ENCODE measurements around the gene THAP11.
"Not testable (repeated sequence)": the region's sequence is repeated elsewhere in the genome, so short reads cannot be mapped to it uniquely, and the experiment has no call there.

The THAP11 gene

DNA sequence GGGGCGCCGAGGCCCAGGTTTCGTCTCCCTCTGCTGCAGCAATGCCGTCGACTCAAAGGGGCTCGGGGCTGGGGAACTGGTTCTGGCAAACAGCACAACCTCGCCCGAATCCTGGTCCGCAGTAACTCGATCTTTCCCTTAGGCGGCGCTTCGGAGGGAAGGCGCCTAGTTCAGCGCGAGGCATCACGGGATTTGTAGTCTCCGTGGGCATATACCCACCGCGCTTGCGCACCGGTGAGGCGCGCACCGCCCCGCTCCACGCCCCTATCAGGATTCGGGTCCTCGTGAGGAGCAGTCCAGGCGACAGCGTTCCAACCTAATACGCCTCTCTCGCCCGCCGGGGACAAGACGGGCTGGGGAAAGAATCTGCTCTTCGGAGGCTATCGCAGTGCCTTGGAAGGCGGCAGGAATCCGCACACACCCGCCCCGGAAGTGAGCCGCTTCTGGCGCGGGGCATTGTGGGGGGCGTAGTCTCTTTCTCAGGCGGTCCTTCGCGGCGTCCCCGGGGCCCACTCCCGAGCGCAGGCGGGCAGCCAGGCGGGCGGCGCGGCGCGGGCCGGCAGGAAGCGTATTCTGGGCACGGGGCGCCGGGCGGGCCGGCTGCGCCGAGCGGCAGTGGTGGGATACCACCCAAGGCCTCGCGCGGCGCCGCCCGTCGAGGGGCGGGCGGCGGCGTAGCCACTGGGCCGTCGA, at the start of gene THAP11:
Gene THAP11, plus strand, starts transcription at position 505 of the 693 bp plus-strand sequence. CDS start 235 bp downstream, outside the sequence.
- DNase-seq, result peak; percentile 98

DNA sequence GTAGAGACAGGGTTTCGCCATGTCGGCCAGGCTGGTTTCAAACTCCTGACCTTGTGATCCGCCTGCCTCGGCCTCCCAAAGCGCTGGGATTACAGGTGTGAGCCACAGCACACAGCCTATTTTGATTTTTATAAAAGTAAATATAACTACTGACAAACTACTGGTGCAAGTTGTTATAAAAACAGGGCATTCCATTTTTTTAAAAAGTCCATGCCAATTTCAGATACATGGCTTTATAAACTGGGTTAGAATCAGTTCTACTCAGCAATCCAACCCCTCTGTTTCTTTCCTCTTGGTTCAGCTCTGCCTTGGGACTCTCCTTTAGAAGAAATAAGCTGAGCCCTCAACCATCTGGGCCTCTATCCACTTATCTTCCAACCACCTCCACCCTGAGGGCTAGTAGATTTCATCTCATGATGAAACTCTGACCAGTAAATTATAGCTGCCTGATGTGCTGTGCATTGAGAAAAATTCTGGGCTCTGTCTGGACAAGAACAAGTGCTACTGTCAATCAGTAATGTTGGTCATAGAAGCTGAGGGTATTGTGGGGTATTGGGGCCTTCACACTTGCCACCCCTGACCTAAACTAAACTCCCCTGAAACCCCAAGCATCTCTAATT, 45.9 kb upstream of the THAP11 start:
- DNase-seq, result no peak

DNA sequence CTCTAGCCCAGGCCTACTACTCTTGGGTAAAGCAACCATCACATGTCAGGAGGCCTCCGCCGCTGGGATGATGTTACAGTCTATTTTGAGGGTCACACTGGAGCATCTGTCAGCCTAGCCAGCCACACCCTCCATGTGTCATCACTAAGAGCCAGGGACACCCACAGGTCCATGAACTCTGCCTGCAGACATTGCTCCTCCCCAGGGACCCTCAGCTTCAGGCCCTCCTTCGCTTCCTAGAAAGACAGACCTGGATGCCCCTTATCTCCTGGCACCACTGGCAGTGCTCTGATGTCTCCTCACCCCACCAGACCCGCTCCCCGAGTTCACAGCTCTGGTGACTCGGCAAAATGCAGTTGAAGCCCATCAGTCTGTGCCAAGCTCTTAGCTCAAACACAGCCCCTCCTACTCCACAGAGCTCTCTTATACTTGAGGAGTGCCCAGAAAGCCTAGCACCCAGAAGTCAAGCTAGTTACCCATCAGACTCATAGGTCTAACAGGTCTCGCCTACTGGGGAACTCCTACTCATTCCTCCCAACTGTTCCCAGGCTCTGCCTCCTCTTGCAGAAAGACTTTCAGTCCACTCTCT, 41.7 kb upstream of the THAP11 start:
- no peak for DNase-seq

DNA sequence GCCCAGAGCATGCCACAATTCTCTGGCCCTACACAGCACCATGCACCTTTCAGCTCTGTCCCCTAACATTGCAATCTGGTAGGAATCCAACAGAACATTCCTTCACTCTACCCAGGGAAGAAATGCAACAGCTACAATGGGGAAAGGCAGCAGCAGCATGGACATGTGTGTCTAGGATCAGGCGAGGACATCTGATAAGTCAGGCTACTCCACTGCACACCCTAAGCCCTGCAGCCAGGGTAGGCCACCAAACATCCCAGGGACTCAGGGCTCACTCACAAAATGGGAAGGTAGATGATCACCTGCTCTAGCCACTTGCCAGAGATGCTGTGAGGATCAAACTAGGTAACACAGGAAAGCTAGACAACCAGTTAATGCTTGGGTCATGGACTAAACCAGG, 40.9 kb upstream of the THAP11 start:
- no peak for DNase-seq

DNA sequence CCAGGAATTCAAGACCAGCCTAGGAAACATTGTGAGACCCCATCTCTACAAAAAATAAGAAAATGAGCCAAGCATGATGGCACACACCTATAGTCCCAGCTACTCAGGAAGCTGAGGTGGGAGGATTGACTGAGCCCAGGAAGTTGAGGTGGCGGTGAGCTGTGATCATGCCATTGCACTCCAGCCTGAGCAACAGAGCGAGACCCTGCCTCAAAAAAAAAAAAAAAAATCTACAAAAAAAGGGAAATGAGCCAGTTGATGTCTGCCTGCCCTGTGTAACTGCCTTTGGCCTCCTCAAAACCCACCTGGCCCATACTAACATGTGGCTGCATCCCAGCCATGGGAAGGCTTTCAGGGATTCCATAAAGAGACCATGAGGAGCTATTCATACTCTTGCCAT, 40.2 kb upstream of the THAP11 start:
- DNase-seq, result no peak

DNA sequence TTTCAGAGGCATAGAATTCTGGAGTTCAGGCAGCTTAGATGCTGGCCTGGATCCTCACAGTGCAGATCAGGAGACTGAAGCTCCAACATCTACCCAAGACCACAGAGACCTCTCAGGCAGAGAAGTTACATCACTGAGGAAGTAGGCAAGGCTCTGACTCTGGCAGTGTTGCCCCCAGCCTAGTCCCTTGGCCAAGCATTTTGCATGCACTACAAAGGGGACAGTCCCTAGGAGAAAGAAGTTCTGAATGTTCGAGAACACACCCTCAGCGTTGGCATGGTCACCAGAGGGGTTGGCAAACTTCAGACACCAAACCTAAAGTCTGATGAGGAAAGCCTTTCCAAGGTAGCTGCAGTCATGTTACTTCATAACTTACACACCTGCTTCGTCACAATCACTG, 38.2 kb upstream of the THAP11 start:
- no peak for DNase-seq

DNA sequence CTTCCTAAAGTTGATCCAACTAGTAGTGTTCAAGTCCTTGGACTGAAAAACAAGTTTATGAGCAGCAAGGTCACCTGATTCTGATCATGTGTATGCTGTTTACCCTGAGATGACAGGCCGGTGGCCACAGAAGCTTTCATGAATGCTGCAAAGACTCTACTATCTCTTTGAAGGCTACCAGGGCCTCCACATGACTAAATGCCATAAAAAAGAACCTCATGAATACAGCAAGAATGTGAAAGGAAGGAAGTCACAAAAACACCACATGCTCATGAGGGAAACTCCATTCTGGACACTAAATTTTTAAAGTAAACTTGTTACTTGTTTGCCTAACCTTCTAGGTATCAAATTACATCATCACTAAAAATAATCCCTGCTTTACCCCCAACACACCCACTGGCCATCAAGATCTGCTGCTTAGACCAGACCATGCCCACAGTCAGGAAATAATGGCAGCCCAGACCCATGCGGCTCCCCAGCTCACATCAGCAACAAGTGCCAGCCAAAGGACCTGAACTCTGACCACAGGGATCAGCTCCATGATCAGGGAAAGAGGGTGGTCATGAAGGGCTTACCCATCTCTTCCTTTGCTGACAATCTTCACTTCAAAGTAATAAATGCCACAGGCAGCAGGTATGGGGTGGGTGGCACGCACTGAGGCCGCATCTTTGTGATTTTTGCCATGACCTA, 37.1 kb upstream of the THAP11 start:
- no peak for DNase-seq

DNA sequence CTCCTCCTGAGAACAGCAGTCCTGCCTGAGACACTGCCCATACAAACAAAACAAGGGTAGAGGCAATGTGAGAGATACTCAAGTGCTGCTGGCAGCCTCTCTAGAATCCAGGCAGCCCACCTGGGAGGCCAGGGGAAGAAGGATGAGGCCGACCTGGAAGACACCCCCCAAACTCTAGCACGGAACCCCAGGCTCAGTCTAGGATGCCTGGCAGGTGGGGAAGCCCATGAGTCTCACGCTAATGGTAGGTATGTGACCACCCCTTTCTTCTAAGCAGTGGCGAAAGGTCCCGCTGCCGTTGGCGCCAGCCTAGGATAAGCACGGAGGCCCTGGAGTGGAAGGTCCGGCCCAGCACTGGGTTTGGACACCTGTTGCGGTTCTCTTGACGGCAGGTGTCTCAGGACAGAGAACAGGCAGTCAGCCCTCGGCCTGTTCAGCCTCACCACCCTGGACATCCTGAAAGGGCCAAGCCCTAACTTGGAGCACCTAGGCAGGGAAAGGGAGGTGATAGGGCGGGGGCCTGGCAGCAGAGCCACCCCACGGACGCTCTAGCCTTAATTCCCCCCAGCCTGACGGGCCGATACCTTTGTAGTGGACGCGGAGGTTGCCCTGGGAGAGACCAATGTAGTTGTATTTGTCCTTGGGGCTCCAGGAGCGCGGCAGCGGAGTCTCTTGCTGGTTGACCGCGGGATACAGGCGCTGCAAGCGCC, 36.2 kb upstream of the THAP11 start:
- no peak for DNase-seq

DNA sequence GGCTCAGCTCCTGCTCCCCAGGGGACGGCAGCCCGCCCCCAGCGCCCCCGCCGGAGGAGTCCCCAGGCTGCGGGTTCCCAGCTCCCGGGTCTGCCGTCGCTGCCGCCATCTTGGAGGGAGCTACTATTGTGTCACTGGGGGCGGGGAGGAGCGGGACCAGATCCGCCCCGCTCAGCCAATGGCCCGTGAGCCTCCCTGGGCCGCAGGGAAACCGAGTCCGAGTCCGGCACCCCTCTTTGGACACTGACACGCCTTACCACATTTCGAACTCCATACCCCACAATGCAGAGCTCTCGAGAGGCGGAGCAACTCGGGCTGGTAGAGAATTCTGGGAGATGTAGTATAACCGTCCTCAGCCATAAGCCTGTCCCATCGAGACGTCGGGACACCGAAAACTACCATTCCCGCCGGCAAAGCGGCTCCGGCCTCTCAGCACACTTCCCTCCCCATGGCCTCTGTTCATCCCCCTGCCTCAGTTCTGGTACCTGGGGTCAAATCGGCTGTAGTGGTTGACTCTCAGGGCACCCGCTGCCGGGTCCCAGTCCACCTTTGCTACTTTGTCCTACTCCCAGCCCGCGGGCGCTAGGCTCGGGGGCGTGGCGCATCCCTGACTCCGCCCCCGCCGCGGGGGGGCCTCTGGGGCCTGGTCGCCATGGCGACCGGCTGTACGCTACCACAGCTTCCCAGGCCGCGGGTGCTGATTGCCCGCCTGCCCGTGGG, 35.5 kb upstream of the THAP11 start, which contains the start of the genes RANBP10 and TSNAXIP1:
Gene RANBP10, minus strand, starts transcription at position 133 of the 720 bp plus-strand sequence. Its CDS starts 24 bp downstream, at position 109.
Gene TSNAXIP1, plus strand, starts transcription at position 462 of the 720 bp plus-strand sequence. CDS start 261 bp downstream, outside the sequence.
- DNase-seq, result peak; percentile 100

DNA sequence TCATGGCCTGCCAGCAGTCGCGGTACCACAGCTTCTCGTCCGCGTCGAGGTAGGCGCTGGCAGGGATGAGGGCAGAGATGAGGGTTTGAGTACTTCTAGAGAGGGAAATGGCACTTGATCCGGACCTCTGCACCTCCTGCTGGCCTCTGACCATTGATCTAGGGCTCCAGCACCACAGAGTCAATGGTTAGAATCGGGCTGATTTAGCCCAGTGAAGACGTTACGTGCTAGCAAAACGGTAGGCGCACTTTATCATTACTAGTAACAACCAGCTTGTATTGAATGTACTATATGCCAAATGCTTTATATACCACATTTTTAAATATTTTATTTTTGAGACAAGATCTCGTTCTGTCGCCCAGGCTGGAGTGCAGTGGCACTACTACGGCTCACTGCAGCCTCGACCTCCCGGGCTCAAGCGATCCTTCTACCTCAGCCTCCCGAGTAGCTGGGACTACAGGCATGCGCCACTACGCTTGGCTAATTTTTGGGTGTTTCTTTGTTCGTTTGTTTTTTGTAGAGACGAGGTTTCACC, 34.9 kb upstream of the THAP11 start:
- no peak for DNase-seq

DNA sequence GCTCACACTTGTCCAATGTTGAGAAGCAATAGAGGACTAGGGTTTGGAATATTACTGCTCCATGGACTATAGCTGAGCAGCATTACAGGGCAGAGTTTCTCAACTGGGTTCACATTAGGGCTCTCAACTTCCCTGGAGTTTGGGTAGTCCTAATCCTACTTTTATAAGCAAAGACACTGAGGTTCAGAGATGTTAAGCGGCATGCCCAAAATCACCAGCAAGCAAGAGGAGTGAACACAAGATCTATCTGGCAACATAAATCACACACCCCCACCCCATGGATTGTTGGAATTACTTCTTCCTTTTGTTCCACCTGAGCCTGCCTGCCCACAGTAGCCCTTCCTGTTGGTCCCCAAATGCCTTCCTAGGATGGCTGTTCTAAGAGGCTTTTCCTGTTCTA, 30.2 kb upstream of the THAP11 start:
- no peak for DNase-seq

DNA sequence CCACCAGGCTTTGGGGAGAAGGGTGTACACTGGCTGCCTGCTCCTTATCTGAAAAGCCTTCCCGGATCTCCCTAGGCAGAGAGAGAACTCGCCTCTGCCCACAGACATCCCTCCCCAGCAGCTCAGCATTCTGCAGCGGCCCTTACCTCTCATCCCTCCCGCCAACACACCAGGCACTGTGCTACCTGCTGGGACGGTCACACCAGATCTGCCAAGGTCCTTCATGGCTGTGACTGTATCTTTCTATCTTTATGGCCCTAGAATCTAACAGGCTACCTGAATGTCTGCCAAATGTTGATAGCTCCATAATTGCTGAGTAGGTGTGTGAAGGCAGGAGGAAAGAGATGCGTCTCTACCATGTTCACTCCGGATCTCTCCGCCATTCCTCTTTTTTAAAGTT, 27.6 kb upstream of the THAP11 start:
- DNase-seq, result no peak

DNA sequence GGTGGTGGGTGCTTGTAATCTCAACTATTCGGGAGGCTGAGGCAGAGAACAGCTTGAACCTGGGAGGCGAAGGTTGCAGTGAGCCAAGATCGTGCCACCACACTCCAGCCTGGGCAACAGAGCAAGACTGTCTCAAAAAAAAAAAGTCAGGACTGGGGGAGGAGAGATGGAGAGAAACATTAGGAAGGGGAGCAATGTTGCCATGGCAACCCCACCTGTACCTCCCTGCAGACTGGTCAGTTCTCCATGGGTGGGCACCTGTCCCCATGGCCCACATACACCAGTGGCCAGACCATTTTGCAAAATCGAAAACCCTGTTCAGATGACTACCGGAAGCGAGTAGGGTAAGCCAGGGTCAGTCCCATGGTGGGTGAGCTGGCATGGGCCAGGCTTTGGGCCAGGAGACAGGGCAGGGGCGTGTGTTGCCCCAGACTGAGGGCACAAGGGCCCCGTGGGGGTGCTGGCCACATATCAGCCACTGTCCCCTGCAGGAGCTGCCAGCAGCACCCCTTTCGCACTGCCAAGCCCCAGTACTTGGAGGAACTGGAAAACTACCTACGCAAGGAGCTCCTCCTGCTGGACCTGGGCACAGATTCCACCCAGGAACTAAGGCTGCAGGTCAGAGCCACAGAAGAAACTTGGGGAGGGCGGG, 21.4 kb upstream of the THAP11 start:
- no peak for DNase-seq

DNA sequence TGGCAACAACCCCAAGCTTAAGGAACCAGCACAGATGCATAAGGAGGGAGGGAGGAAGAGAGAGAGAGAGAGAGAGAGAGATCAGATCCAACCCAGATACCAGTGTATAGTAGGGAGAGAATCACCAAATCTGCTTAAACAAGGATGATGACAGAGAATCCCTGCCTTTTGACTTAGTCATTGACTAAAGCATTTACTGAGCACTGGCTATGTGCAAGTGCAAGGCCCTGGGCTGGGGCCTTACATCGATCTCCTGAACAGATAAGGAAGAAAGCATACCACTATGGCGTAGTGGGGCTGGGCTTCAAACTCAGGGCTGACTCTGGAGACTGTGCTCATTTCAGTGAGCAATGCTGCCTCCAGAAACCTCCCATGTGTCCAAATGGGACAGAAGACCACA, 19.6 kb upstream of the THAP11 start:
- peak; percentile 84 for DNase-seq

DNA sequence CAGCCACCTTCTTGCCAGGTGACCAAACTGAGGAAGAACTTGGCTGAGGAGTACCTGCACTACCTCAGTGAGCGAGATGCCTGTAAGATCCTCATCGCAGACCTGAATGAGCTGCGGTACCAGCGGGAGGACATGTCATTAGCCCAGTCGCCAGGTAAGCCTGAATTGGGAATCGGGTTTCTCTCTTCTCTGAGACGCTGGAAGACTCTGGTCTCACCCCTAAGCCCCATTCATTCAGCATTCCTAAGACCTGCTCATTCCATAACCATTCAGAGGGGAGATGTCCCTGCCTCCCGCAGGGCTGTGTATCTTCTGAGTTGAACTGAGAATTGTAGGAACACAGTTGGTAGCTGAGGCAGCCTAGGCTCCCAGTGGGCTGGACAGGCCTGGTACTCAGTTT, 17.0 kb upstream of the THAP11 start:
- no peak for DNase-seq

DNA sequence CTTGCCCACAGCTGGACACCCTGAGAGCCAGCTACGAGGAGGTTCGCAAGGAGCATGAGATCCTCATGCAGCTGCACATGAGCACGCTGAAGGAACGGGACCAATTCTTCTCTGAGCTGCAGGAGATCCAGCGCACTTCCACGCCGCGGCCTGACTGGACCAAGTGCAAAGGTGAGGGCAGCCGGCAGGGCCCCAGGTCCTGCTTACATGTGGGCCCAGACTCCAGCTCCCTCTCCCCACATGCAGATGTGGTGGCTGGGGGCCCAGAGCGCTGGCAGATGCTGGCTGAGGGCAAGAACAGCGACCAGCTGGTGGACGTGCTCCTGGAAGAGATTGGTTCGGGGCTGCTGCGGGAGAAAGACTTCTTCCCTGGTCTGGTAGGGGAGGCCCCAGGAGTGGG, 16.2 kb upstream of the THAP11 start:
- DNase-seq, result no peak

DNA sequence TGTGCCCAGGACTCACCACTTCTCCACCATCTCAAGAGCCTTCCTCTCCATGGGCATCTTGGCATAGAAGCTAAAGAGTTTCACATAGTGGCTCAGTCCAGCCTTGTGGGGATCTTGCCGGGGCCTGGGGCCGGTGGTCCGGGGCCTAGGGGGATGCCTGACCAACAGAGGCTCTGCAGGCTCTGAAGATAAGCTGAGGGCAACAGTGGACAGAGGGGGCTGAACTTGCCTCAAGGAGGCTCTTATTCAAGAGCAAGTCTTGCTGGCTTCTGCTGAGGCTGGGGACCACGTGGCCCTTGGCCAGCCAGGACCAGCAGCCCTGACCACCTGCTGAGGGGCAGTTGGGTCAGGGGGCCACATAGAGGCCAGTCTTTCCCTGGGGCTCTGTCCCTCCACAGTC, 13.5 kb upstream of the THAP11 start:
- DNase-seq, result no peak

DNA sequence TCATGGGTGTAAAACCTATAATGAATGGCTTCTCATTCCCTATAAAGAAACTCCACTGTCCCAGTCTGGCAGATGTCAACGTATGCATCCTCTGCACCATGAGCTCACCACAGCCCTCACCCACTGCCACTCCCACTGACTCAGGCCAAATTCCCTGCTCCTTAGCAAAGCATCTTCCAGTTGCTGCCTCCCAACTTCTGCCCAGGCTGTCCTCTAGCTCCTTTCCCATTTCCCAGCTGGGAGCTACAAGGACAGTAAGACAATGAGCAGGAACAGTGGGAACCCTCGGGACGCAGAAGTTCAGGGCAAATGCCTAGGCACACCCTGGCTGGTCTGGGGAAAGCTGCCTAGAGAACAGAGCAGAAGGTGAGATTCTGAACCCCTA, 9.1 kb upstream of the THAP11 start:
- no peak for DNase-seq

DNA sequence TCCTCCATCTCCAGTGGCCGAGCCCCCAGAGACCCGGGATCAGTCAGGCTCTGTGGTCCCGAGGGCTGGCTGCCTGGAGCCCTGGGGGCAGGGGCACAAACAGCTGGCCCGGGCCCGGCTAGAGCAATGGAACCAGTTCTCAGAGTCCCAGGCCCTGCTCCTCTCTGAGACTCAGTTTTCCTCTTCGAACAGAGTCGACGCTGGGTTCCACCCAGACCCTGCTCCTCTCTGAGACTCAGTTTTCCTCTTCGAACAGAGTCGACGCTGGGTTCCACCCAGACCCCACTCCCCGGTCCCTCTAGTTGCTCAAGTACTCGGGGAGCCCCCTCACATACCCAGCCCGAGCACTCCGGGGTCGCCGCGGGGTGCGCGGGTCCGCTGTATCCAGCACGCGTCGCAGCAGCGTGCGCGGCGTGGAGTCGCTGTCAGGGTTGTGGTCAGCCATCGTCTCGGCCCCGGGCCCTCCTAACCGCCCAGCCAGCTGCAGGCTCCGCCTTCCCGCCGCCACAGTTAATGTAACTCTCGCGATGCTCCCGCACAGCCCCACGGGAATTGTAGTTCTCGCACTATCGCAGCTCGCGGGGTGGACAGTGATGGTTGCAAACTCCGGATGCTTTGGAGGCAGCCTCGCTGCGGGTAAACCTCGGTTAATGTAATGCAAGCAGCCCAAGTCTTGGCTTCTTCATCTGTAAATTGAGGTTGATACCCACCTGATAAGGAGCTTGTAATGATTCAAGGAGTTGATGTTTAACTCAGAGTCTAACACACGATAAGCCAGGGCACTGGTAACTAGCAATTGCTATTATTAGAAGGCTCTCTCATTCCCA, 8.5 kb upstream of the THAP11 start:
- peak; percentile 95 for DNase-seq

DNA sequence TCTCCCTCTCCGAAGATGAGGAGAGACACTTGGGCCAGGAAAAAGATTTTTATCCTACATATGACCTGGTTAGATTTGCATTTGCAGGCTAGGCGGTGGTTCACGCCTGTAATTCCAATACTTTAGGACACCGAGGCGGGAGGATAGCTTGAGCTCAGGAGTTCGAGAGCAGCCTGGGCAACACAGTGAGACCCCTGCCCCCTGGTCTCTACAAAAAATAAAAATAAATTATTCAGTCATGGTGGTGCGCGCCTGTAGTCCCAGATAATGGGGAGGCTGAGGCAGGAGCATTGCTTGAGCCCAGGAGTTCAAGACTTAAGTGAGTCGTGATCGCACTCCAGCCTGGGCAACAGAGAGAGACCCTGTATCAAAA, 7.9 kb upstream of the THAP11 start:
- DNase-seq, result no peak

DNA sequence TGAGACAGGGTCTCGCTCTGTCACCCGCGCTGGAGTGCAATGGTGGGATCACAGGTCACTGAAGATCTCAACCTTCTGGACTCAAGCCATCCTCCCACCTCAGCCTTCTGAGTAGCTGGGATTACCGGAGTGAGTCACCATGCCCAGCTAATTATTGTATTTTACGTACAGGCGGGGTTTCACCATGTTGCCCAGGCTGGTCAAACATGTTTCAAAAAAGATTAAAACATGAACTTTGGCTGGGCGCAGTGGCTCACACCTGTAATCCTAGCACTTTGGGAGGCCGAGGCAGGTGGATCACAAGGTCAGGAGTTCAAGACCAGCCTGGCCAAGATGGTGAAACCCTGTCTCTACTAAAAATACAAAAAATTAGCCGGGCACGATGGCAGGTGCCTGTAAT, 4.9 kb upstream of the THAP11 start:
- DNase-seq, result not testable (repeated sequence)
